Cortex of kidney (tissue), 1 donor: ENCODE results near the gene PLG.
"Not testable (repeated sequence)": the region's sequence is repeated elsewhere in the genome, so short reads cannot be mapped to it uniquely, and the experiment has no call there.

Experiments
- DNase-seq: peaks from one replicate; lab custom pipeline; 2025; lab: John Stamatoyannopoulos, UW

PLG gene

GRCh38 chr6:160701918-160702680, at the start of gene PLG:
Gene PLG, plus strand, starts transcription at chr6:160702244. Its CDS starts 61 bp downstream, at chr6:160702305.
- DNase-seq, result not testable (repeated sequence)

DNA sequence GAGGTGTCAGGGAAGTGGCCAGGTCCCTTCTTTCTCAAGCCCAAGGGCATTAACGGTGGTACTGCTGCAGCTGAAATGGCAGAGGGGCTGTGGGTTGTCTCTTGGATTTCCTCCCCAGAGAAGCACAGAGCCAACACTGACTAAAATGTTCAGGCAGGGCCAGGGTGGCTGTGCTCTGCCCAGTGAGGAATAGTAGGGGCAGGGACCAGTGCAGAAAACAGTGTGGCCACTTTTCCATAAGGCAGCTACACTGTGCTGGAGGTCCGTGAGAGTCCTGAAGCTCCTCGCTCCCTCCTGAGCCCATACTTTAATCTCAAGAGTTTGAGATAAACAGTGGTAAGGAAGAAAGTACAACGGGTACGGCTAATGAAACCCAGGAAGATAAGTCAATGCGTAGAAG, 42.5 kb upstream of the PLG start:
- DNase-seq, result no peak

- no peak for DNase-seq
These were observed 40.8 kb upstream of the PLG start for GRCh38 chr6:160661216-160661615.

DNA sequence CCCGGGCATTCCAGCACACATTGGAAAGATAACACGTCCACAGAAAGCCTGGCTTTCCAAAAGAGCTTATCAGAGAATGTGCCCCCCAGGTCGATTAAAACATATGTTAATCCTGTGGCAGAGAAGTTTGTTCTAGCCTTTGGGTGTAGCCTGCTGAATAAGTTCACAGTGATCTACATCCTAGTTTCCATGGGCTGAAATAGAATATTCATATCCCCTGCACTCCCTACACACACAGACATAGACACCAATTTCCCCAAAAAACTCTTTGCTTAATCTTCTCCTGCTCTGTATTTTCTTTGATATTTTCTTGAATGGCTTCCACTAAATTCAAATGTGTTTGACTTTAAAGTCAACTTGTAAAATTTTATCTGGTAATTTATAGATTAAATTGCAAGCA, 39.6 kb upstream of the PLG start:
- no peak for DNase-seq

DNA sequence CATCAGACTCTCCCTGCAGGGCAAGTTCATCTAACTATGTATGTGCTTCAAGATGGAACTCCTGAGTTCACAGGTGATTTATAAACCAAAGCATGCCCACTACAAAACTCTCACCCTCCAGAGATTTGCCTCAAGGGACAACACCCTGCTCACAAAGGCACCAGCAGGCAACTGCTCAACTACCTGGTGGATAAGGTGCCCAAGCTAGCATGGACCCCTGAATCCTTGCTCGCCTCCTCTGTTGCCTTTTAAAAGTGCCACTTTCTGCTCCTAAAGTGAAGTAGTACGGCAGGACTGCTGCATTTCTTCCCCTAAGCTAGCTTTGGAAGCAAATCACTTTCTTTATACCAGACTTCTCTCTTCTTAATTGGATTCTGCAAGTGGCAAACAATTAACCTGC, 39.2 kb upstream of the PLG start:
- DNase-seq, result no peak

DNA sequence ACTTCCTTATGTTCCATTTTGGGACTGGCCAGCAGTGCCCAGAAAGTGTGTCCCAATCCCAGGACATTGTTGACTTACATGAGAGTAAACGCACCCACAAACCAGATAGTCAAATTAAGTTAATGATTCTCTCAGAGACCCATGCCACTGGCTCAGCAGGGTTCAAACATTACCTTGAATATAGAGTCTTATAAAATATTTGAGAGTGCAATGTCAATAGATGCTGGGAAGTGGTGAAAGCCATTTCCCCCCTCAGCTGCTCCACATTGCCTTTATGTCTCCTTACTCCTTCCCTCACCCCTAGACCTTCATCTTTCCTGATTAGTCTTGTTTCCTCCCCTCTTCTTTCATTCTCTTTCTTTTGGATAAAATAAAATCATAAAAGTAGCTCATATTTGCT, 37.8 kb upstream of the PLG start, which contains the start of gene LPA:
LPA (minus strand) TSS at position 78 of the 400 bp plus-strand sequence; CDS start at position 17, 61 bp downstream.
- DNase-seq, result not testable (repeated sequence)

DNA sequence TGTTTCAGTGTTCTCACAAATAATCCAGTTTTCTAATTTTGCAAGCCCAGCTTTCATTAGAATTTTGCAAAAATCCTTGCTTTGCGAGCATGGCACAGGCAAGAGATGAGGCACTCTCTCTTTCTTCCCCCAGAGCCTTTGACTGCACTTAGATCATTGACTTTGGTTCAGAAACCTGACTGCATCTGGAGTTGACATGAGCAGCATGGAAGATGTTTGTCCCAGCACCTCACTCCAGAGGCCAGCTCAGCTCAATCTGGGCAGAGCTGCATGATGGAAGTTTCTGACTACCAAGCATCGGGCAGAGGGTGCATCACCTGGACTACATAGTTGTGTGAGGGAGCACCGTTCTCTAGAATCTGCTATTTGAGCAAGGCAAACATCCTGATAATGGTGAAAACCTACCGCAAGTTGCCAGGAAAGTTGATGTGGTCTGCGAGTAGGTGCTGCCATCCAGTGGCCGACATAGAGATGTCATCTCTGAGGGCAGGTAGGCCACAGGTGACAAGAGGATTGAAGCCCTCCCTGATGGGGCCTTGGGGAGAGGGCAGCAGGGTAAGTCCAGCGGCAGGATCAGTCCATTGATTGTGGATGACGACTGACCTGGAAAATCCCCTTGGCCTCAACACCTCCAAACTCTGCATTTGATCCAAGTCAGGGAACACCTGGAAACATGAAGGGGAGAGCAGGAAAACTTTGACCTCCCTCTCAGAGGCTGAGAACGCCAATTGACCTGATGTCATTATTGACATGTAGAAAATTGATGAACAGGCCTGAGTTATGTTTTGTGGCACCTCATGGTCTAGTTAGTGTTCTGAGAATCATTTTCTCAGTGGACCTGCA, 34.2 kb upstream of the PLG start:
- DNase-seq, result no peak

- DNase-seq, result no peak
These were observed 33.5 kb upstream of the PLG start for GRCh38 chr6:160668589-160668988.

- not testable (repeated sequence) for DNase-seq
These were observed 25.6 kb upstream of the PLG start for GRCh38 chr6:160676418-160676817.

DNA sequence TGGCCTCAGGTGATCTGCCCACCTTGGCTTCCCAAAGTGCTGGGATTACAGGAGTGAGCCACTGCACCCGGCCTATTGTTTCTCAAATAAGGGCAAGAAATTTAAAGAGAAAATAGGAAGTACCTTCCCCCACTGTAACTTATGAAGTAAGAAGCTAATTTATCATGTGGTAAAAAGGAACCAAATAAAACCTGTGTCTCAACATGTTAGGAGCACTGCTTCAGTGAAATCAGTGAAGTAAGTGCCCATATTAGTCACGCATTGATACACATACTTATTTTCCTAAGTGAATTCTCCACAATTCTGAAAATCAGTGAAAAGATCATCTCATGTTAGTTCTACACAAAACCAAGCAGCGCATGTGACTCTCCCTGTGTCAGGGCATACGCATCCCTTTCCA, 23.8 kb upstream of the PLG start:
- no peak for DNase-seq

DNA sequence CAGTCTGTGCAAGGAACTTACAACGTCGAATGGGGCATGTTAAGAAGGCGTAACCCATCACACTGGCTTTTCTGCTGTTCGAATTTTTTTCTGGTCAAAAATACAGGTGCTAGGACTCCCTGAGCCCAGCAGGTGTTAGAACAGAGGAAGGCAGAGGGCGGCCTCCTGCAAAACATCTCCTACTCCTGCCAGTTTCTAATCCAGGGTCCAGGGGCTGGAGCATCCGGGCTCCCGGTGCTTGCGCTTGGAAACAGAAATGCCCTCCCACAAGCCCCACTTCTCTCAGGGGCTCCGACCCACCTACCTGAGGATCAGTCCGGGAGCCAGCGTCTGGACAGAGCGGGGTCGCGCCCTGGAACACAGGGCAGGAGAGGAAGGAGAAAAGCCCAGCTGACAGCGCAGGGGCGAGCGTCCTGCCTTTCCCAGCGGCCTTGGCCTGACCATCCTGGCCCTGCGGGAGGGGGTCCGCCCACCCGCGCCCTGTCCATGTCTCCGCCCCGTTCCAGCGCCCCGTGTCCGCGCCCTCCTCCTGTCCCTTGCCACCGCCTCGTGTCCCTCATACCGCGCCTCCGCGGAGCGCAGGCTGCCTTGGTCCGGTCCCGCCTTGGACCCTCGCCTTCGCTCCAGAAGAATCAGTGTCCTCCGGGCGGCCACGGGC, 23.2 kb upstream of the PLG start:
- no peak for DNase-seq

- DNase-seq, result no peak
These were observed 22.7 kb upstream of the PLG start for GRCh38 chr6:160679402-160679769.

DNA sequence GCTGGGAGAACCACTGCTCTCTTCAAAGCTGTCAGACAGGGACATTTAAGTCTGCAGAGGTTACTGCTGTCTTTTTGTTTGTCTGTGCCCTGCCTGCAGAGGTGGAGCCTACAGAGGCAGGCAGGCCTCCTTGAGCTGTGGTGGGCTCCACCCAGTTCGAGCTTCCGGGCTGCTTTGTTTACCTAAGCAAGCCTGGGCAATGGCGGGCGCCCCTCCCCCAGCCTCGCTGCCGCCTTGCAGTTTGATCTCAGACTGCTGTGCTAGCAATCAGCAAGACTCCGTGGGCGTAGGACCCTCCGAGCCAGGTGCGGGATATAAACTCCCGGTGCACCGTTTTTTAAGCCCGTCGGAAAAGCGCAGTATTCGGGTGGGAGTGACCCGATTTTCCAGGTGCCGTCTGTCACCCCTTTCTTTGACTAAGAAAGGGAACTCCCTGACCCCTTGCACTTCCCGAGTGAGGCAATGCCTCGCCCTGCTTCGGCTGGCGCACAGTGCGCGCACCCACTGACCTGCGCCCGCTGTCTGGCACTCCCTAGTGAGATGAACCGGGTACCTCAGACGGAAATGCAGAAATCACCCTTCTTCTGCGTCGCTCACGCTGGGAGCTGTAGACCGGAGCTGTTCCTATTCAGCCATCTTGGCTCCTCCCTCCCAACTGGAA, 16.8 kb upstream of the PLG start:
- DNase-seq, result not testable (repeated sequence)

- no peak for DNase-seq
These were observed 16.1 kb upstream of the PLG start for GRCh38 chr6:160685762-160686450.

DNA sequence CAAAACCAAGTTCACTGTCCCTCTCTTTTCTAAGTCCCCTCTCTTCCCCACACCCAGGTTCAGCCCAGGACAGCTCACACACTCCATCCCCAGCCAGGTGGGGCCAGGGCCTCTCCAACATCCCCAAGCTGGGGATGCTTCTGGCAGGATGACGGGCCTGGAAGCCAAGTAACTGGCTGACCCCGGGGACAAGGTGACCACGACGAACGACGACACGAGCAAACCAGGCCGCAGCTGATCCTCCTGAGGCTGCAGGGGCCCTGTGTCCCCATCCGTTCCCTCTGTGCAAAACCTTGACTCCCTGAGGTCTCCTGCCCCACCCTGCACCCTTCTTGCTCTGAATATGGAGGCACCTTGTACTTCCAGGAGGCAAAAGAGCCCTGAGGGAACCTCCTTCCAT, 11.6 kb upstream of the PLG start:
- no peak for DNase-seq

DNA sequence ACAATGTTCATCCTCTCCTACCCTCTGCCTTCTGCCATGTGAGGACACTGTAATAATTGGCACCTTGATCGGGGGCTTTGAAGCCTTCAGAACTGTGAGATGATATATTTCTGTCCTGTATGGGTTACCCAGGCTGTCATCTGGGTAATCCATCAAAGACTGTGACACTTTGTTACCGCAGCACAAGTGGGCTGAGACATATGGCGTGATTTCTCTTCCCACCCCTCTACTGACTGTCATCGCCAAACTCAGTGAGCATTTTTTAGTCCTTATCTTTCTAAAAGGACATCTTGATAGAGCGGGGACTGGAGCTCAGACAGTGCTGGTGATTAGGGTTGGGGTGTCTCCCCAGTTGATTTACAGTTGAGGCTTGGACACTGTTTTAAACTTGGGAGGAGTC, 10.4 kb upstream of the PLG start:
- no peak for DNase-seq

DNA sequence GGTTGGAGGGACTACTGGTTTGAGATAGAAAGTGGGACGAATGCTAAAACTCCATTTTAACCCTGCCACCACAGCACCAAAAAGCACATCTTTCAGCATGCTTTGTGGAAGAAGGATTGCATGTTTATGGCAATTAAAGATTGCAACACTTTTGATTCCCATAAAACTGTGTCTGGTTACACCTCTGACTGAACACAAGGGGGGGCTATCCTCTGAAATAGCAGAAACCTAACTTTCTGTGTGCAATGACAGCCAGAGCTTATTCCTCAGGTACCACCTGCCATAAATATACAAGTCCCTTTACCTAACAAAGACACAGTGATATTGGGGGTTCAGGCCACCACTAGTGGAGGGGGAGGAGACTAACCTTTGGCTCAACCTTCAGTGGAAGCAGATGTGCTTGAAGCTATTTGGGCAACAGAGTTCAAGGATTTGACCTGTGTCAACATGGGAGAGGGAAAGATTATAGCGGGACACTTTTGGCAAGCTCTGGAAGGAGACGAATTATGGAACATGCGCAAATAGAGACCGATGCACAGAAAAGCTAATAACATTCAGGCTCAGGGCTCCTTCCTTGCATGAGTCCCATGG, 9.6 kb upstream of the PLG start:
- DNase-seq, result no peak

- DNase-seq, result not testable (repeated sequence)
These were observed 7.0 kb upstream of the PLG start for GRCh38 chr6:160695025-160695424.

- not testable (repeated sequence) for DNase-seq
These were observed 6.4 kb upstream of the PLG start for GRCh38 chr6:160695622-160696021.

- DNase-seq, result not testable (repeated sequence)
These were observed 5.2 kb upstream of the PLG start for GRCh38 chr6:160696884-160697283.

DNA sequence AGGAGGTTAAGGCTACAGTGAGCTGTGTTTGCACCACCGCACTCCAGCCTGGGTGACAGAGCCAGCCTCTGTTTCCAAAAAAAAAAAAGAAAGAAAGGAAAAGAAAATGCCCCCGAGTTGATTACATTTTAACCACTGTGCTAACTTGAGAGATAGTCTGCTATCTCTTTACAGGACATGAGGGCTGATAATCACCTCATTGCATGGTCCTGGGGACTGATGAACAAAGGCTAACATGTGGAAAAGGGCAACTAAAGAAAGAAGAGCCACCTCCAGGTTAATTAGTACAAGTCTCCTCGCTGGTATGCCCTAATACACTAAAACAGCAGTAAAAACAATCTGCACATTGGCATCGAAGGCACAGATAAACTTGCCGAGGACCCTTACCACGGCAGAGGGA, 4.2 kb upstream of the PLG start:
- DNase-seq, result no peak
